ENCODE measurements around the gene OR5AK2.

Gene OR5AK2

DNA sequence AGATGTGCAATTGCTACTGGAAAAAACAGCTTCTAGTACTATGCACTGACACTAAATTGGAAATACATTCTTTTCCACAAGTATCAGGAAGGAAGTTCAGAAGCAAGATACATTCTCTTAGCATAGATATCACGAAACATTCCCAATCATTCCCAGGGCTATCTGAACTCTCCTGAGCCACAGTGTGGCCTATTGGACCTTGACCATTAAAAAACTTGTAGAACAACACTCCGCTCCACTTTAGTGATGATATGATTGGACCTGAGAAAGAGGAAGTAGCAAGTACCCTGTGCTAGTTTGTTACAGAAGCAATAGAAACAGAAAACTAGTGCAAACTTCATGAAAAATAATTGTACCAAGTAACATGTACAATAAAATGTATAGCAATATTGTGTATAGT is 11.4 kb upstream of the OR5AK2 start:
- H3K4me3 ChIP-seq (ENCODE audit: low read length), result no peak overlapping the region
- TF ChIP-seq, protein P1, sequence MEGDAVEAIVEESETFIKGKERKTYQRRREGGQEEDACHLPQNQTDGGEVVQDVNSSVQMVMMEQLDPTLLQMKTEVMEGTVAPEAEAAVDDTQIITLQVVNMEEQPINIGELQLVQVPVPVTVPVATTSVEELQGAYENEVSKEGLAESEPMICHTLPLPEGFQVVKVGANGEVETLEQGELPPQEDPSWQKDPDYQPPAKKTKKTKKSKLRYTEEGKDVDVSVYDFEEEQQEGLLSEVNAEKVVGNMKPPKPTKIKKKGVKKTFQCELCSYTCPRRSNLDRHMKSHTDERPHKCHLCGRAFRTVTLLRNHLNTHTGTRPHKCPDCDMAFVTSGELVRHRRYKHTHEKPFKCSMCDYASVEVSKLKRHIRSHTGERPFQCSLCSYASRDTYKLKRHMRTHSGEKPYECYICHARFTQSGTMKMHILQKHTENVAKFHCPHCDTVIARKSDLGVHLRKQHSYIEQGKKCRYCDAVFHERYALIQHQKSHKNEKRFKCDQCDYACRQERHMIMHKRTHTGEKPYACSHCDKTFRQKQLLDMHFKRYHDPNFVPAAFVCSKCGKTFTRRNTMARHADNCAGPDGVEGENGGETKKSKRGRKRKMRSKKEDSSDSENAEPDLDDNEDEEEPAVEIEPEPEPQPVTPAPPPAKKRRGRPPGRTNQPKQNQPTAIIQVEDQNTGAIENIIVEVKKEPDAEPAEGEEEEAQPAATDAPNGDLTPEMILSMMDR (conservative IDR thresholded peaks at IDR 0.05; ENCODE audit: low read length), result no peak
- no peak for DNase-seq (ENCODE audit: low read depth)

DNA sequence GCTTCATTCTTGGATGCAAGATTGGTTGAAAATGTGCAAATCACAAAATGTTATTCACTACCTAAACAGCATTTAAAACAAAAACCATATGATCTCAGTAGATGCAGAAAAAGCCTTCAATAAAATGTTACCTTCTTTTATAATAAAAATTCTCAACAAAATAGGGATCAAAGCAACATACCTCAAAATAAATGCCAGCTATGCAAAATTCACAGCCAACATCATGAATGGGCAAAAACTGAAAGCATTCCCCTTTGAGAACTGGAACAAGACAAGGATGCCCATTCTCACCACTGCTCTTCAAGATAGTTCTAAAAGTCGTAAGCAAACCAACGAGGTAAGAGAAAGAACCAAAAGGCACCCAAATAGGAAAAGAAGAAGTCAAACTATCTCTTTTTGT is 2.0 kb downstream of the OR5AK2 start:
- TF ChIP-seq, protein P1 (conservative IDR thresholded peaks at IDR 0.05; ENCODE audit: low read length), result no peak
- no peak for DNase-seq (ENCODE audit: low read depth)
- no peak overlapping the region for H3K4me3 ChIP-seq (ENCODE audit: low read length)

DNA sequence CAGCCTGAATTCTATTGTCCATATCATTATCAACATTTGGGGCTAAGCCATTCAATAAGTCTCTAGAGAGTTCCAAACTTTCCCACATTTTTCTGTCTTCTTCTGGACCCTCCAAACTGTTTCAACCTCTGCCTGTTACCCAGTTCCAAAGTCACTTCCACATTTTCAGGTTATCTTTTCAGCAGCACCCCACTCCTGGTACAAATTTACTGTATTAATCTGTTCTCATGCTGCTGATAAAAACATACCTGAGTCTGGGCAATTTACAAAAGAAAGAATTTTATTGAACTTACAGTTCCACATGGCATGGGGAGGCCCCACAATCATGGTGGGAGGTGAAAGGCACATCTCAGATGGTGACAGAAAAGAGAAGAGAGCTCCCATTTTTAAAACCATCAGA is 5.8 kb downstream of the OR5AK2 start:
- TF ChIP-seq, protein P1 (conservative IDR thresholded peaks at IDR 0.05; ENCODE audit: low read length), result no peak
- no peak for DNase-seq (ENCODE audit: low read depth)
- H3K4me3 ChIP-seq (ENCODE audit: low read length), result no peak overlapping the region

DNA sequence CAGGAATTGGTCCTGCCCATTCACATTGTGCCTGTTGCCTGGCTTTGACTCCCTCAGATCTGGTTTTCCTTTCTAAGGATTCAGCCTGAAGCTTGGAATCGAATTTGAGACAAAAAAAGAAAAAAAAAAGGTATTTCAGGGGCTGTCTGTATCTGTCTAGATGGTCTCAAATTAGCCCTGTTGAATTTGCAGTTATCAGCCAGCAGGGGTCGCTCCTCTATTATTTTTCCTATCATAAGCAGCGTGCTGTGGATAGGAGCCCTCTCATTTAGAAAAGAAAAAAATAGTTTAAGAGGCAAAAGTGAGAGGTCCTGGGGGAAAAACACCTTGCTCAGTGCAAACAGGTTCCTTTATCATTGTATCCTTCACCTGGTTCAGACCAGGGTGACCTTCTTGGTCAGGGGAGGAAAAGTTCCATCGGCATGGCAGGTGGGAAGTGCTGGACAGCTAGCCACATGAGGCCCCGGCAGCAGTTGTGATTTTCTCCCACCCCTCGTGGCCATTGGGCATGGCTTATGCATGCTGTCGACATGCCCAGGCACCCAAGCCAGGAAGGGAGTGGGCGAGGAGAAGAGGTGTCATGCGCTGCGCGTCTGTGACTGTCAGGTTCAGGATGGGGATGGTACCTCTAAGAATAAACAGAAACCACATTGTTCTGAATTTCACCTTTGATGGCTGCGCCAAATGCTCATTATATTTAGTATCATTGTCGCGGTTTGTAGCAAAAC is 13.1 kb downstream of the OR5AK2 start:
- no peak for DNase-seq (ENCODE audit: low read depth)
- H3K4me3 ChIP-seq (ENCODE audit: low read length), result no peak overlapping the region
- TF ChIP-seq, protein P1 (conservative IDR thresholded peaks at IDR 0.05; ENCODE audit: low read length), result peak; percentile 46

DNA sequence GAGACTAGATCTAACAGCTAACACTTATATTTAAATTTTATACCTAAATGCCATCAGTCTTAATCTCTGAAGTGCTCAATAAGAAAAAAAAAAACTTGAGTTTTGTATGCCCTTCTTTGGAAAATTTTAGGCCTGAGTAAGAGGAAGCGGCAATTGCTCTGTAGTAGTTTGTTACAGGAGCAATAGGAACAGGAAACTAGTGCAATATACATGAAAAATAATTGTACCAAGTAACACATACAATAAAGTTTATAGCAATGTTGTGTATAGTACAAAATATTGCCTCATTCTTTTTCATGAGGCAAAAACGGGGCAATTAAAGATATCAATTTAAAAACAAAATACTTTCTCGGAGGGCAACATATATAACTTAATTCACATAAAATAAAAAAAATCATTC is 19.7 kb downstream of the OR5AK2 start:
- TF ChIP-seq, protein P1 (conservative IDR thresholded peaks at IDR 0.05; ENCODE audit: low read length), result no peak
- H3K4me3 ChIP-seq (ENCODE audit: low read length), result no peak overlapping the region

DNA sequence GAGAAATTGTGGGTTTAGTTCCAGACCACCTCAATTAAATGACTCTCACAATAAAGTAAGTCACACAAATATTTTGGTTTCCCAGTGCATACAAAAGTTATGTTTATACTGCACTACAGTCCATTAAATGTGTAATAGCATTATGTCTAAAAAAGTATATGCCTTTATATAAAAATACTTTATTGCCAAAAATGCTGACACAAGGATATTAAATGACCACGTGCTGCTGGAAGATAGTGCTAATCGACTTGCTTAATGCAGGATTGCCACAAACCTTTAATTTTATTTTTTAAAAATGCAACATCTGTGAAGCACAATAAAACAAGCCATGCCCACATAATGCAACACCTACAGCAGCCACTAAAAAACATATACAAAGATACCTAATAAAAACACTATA is 27.0 kb downstream of the OR5AK2 start:
- TF ChIP-seq, protein P1 (conservative IDR thresholded peaks at IDR 0.05; ENCODE audit: low read length), result no peak
- H3K4me3 ChIP-seq (ENCODE audit: low read length), result no peak overlapping the region
- no peak for DNase-seq (ENCODE audit: low read depth)

More for the DNA sequence above, 19.7 kb downstream of the OR5AK2 start:
- no peak for DNase-seq (ENCODE audit: low read depth)

DNA sequence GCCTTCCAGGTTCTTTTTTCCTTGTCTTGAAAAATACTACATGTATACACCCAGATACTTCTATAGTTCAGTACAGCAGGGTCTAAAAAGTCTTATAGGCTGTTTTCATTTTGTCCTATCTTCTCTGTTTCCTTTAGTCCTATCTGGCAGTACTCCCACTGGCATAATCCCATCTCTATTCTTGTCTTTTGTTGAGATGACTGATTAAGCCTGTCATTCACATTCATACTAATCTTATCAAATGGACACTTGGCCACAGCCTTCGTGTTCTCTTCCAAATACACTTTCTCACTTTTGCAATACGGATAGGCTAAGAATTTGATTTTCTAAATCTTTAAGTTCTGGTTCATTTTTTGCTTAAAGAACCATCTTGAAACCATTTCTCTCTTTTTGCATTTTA is 42.8 kb downstream of the OR5AK2 start:
- no peak overlapping the region for H3K4me3 ChIP-seq (ENCODE audit: low read length)
- DNase-seq (ENCODE audit: low read depth), result no peak
- TF ChIP-seq, protein P1 (conservative IDR thresholded peaks at IDR 0.05; ENCODE audit: low read length), result no peak

All from AG10803 (cell line).